Upper lobe of right lung (tissue), 1 donor: ENCODE data around the gene ZNF329. TPM values are rescaled to one million over a fixed set of nuclear protein-coding genes. Genes with fewer than 3 reads are reported as not detected.

ENCODE experiments used
- ATAC-seq: fragments of 200-7000 bp; cut with Tn5 transposase; one replicate; pipeline ENCODE4 v1.9.1; 2020; ENCODE audit warnings: mild to moderate bottlenecking, moderate library complexity
- DNase-seq: peaks from one replicate; pipeline ENCODE4 v3.0.0-alpha.2; 2020
- H3K27ac ChIP-seq: fragments of 200-600 bp; one replicate; pipeline ENCODE4 v1.8.0; 2022
- H3K27me3 ChIP-seq: fragments of 200-600 bp; one replicate; pipeline ENCODE4 v1.8.0; 2022; ENCODE audit warnings: mild to moderate bottlenecking
- H3K36me3 ChIP-seq: fragments of 200-600 bp; one replicate; pipeline ENCODE4 v1.8.0; 2022
- H3K4me1 ChIP-seq: fragments of 200-600 bp; one replicate; pipeline ENCODE4 v1.8.0; 2022
- H3K4me3 ChIP-seq: fragments of 200-600 bp; one replicate; pipeline ENCODE4 v1.8.0; 2022; ENCODE audit warnings: mild to moderate bottlenecking
- H3K9me3 ChIP-seq: fragments of 200-600 bp; one replicate; pipeline ENCODE4 v1.8.0; 2022
- intact Hi-C: fragments of 100-400 bp; cut with DNase I; formaldehyde crosslinking; loops from one replicate; pipeline ENCODE4 v1.11.0; 2022
- total RNA-seq: library from RNA; stranded (reverse); fragmentation: NEBNext Ultra II Directional; extraction: Animal tissue kit (Norgen Biotek cat#: 25700); gene quantifications from one replicate; pipeline ENCODE4 v1.2.1, GENCODE V29; 2021
- TF ChIP-seq, protein P1 (sequence below): fragments of 200-600 bp; IDR thresholded peaks from one replicate; pipeline ENCODE4 v1.8.0; 2022; ENCODE audit warnings: antibody characterized with exemption
- donor health status: DM: no; HTN: yes; CAD: no; lungs with severe emphysema.

ZNF329 gene
- total RNA-seq, 1 donor from 2014 or later, result 7.4 TPM

- H3K36me3 ChIP-seq, result peaks cover 16% of the 10 kb centered on the region
- no peak overlapping the region for H3K4me3 ChIP-seq
- no peaks in the 10 kb centered on the region for H3K27me3 ChIP-seq
Observed at GRCh38 chr19:58088521-58089052, 62.0 kb downstream of the ZNF329 start.

DNA sequence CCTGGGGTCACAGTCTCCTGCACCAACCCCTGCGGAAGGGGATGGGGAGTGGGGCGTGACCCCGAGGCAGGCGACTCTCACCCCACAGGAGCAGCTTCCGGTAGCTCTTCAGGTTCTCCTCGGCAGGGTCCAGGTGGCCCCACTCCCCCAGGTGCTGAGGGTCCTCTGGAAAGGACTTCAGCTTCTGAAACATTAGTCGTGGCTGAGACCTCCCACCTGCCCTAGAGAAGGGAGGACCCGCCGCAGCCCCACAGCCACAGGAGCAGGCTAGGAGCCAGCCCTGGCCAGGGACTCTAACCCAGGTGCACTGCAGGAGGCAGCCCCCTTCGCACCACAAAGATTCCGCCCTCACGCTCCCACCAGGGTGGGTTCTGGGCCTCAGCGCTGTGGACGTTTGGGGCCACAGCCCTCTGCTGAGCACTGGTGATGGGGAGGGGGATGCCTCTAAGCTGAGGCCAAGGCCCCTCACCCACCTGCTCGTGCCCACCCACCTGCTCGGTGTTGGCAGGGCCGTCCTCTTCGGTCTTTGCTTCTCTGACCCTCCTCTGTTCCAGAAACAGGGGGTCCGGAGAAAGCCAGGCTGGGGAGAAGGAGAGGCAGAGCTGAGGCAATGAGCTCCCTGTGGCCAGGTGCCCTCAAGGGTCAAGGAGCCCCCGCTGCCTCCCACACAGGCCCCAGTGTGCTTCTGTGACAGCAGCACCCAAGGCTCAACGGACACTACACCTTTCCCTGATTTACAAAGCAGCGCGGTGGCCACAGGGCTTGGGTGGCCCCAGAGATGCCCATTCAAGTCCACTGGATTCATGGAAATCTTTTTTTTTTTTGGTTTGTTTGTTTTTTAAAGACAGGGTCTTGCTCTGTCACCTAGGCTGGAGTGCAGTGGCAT lies 63.5 kb downstream of the ZNF329 start:
- Histone ChIP-seq H3K4me3 (no peak overlapping the region), H3K36me3 (peaks cover 16% of the 10 kb centered on the region), H3K4me1 (no peaks in the 10 kb centered on the region), H3K9me3 (peaks cover 34% of the 10 kb centered on the region), H3K27me3 (no peaks in the 10 kb centered on the region), H3K27ac (no peak overlapping the region)
- TF ChIP-seq, protein P1, sequence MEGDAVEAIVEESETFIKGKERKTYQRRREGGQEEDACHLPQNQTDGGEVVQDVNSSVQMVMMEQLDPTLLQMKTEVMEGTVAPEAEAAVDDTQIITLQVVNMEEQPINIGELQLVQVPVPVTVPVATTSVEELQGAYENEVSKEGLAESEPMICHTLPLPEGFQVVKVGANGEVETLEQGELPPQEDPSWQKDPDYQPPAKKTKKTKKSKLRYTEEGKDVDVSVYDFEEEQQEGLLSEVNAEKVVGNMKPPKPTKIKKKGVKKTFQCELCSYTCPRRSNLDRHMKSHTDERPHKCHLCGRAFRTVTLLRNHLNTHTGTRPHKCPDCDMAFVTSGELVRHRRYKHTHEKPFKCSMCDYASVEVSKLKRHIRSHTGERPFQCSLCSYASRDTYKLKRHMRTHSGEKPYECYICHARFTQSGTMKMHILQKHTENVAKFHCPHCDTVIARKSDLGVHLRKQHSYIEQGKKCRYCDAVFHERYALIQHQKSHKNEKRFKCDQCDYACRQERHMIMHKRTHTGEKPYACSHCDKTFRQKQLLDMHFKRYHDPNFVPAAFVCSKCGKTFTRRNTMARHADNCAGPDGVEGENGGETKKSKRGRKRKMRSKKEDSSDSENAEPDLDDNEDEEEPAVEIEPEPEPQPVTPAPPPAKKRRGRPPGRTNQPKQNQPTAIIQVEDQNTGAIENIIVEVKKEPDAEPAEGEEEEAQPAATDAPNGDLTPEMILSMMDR, result no peak
- DNase-seq, result peak; percentile 54
- ATAC-seq, result no peak
- intact Hi-C loops, result no loop called here

More at GRCh38 chr19:58088521-58089052, 62.0 kb downstream of the ZNF329 start:
- intact Hi-C loops, result no loop called here
- TF ChIP-seq, protein P1, result no peak
- DNase-seq (peak; percentile 45), ATAC-seq (no peak)
- Histone ChIP-seq H3K27ac (no peak overlapping the region), H3K9me3 (peaks cover 20% of the 10 kb centered on the region), H3K4me1 (no peaks in the 10 kb centered on the region)

- DNase-seq (peak; percentile 53), ATAC-seq (peak; percentile 5)
- Histone ChIP-seq H3K9me3 (peaks cover 45% of the 10 kb centered on the region), H3K36me3 (peaks cover 16% of the 10 kb centered on the region), H3K27ac (no peak overlapping the region), H3K27me3 (no peaks in the 10 kb centered on the region), H3K4me3 (no peak overlapping the region), H3K4me1 (no peaks in the 10 kb centered on the region)
- TF ChIP-seq, protein P1, result no peak
- intact Hi-C loops, result no loop called here
Observed at GRCh38 chr19:58085348-58085875, 65.2 kb downstream of the ZNF329 start.

- DNase-seq (peak; percentile 53), ATAC-seq (peak; percentile 12)
- no peaks in the 10 kb centered on the region for H3K27me3 ChIP-seq
- intact Hi-C loops, result no loop called here
- peaks cover 40% of the 10 kb centered on the region for H3K9me3 ChIP-seq
- no peaks in the 10 kb centered on the region for H3K4me1 ChIP-seq
- peaks cover 16% of the 10 kb centered on the region for H3K36me3 ChIP-seq
- no peak overlapping the region for H3K4me3 ChIP-seq
- TF ChIP-seq, protein P1, result no peak
- H3K27ac ChIP-seq, result no peak overlapping the region
Observed at GRCh38 chr19:58084596-58085347, 65.8 kb downstream of the ZNF329 start.

DNA sequence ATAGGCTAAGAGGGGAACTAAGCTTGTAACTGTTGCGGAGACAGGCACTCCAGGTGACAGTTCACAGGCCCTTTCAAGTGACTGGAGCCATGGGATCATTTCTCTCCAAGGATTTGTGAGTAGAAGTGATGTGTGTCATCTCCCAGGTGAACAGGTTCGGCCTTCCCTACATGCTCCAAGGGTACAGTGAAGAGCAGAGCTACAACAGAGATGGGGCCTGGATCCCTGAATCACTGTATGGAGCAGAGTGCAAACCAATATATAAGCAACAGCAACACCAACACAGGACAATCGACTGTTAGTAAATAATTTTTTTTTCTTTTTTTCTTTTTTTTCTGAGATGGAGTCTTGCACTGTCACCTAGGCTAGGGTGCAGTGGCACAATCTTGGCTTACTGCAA lies 67.6 kb downstream of the ZNF329 start:
- H3K36me3 ChIP-seq, result peaks cover 16% of the 10 kb centered on the region
- no peaks in the 10 kb centered on the region for H3K27me3 ChIP-seq
- TF ChIP-seq, protein P1, result no peak
- no peak for DNase-seq
- H3K9me3 ChIP-seq, result peaks cover 35% of the 10 kb centered on the region
- intact Hi-C loops, result no loop called here
- no peaks in the 10 kb centered on the region for H3K4me1 ChIP-seq
- ATAC-seq, result no peak
- no peak overlapping the region for H3K27ac ChIP-seq
- H3K4me3 ChIP-seq, result no peak overlapping the region
